SK-N-SH (cell line): ENCODE results near the gene PRG2. TPM values are rescaled to one million over a fixed set of nuclear protein-coding genes. Genes with fewer than 3 reads are reported as not detected.

ENCODE experiments used
- CTCF ChIA-PET: fragments of 300-600, 350-600 bp; formaldehyde crosslinking; extraction: SDS; loops from one replicate; lab custom pipeline; 2021; lab: Yijun Ruan, JAX
- POLR2A ChIA-PET: fragments of 350-600 bp; sonication (Branson Sonifier 250); formaldehyde crosslinking; extraction: SDS; loops from one replicate; lab custom pipeline; 2020; ENCODE audit warnings: antibody characterized with exemption, inconsistent platforms; lab: Yijun Ruan, JAX
- DNase-seq: peaks from one replicate; pipeline ENCODE4 v3.0.0; 2012
- H2AFZ ChIP-seq: fragments of 200-600 bp; sonication (generic); 2 replicates; pipeline ENCODE4 v1.8.1; 2016; ENCODE audit warnings: antibody characterized with exemption, mild to moderate bottlenecking, low read depth
- H3F3A ChIP-seq: fragments of 200-600 bp; sonication (generic); replicated peaks from 2 replicates; pipeline ENCODE3; 2016; ENCODE audit warnings: antibody characterized with exemption, mild to moderate bottlenecking; ENCODE audit not compliant: insufficient read depth
- H3K27ac ChIP-seq, 2 experiments: fragments of 200-500 bp in 1 of 2; fragments of 200-600 bp in 1 of 2; sonication (Bioruptor generic) in 1 of 2; sonication (generic), shearing (Covaris generic) in 1 of 2; 2 replicates each; pipeline versions ENCODE4 v1.5.1 to v1.6.1; 2014 to 2016; ENCODE audit warnings: low read depth in 2 of 2, inconsistent platforms in 1 of 2, low read length in 1 of 2, mild to moderate bottlenecking in 1 of 2, mixed read lengths in 1 of 2
- H3K27me3 ChIP-seq: fragments of 200-600 bp; sonication (generic), shearing (Covaris generic); 2 replicates; pipeline ENCODE4 v1.6.1; 2016; ENCODE audit warnings: mixed run types; ENCODE audit not compliant: insufficient read depth
- H3K36me3 ChIP-seq, 2 experiments: fragments of 200-500 bp in 1 of 2; fragments of 200-600 bp in 1 of 2; sonication (Bioruptor generic) in 1 of 2; sonication (generic) in 1 of 2; replicated peaks in 1 of 2; 2 replicates each; pipeline versions ENCODE3 to v1.5.1; 2014 to 2016; ENCODE audit warnings: low read length in 1 of 2, mild to moderate bottlenecking in 1 of 2; ENCODE audit not compliant: insufficient read depth in 2 of 2, control insufficient read depth in 1 of 2
- H3K4me1 ChIP-seq, 2 experiments: fragments of 200-500 bp in 1 of 2; fragments of 200-600 bp in 1 of 2; sonication (Bioruptor generic) in 1 of 2; sonication (generic), shearing (Covaris generic) in 1 of 2; 2 replicates each; pipeline versions ENCODE4 v1.5.1 to v1.6.1; 2014 to 2016; ENCODE audit warnings: low read depth in 1 of 2, low read length in 1 of 2, mixed run types in 1 of 2; ENCODE audit not compliant: insufficient read depth in 2 of 2, control insufficient read depth in 1 of 2
- H3K4me2 ChIP-seq: fragments of 200-600 bp; sonication (generic), shearing (Covaris generic); 2 replicates; pipeline ENCODE4 v1.6.1; 2017; ENCODE audit warnings: mixed run types
- H3K4me3 ChIP-seq, 2 experiments: fragments of 200-500 bp in 1 of 2; fragments of 200-600 bp in 1 of 2; sonication (Bioruptor generic) in 1 of 2; sonication (generic), shearing (Covaris generic) in 1 of 2; 2 replicates each; pipeline versions ENCODE4 v1.5.1 to v1.8.1; 2014 to 2016; ENCODE audit warnings: low read depth in 2 of 2, inconsistent platforms in 1 of 2, low read length in 1 of 2, mild to moderate bottlenecking in 1 of 2, mixed read lengths in 1 of 2, moderate library complexity in 1 of 2
- H3K79me2 ChIP-seq: fragments of 200-600 bp; sonication (generic); 2 replicates; pipeline ENCODE4 v1.8.1; 2017; ENCODE audit warnings: mild to moderate bottlenecking; ENCODE audit not compliant: insufficient read depth
- H3K9ac ChIP-seq: fragments of 200-600 bp; sonication (generic); 2 replicates; pipeline ENCODE4 v1.6.1; 2017; ENCODE audit warnings: mixed run types
- H3K9me2 ChIP-seq: fragments of 200-600 bp; sonication (generic); 2 replicates; pipeline ENCODE4 v1.6.1; 2017; ENCODE audit warnings: mixed run types
- H3K9me3 ChIP-seq: fragments of 200-600 bp; sonication (generic); 2 replicates; pipeline ENCODE4 v1.6.1; 2017; ENCODE audit warnings: mixed run types, mild to moderate bottlenecking, moderate library complexity
- H4K20me1 ChIP-seq: fragments of 200-600 bp; sonication (generic); 2 replicates; pipeline ENCODE4 v1.6.1; 2017; ENCODE audit warnings: mild to moderate bottlenecking, mixed run types; ENCODE audit not compliant: insufficient read depth
- FOXJ3 ChIP-seq: sonication (generic); formaldehyde crosslinking; IDR thresholded peaks from 2 replicates; pipeline ENCODE4 v1.5.1; 2020; ENCODE audit warnings: mild to moderate bottlenecking, missing genetic modification reagents
- RFX5 ChIP-seq: IDR thresholded peaks from 2 replicates; pipeline ENCODE4 v1.6.1; 2012; ENCODE audit warnings: mild to moderate bottlenecking, improper control_type of control experiment, low read length
- polyA plus RNA-seq, 3 experiments: library from polyadenylated mRNA; depleted of rRNA; stranded (reverse); fragments of >200 nt; gene quantifications; 2 replicates each; pipeline ENCODE4 v1.2.3, GENCODE V29; 2012
- TF ChIP-seq, protein P1 (sequence below): IDR thresholded peaks from 2 replicates; pipeline ENCODE4 v1.6.1; 2012; ENCODE audit warnings: mild to moderate bottlenecking, low read depth, low read length, moderate library complexity
- TF ChIP-seq, protein P2 (sequence below): IDR thresholded peaks from 2 replicates; pipeline ENCODE4 v1.4.0; 2012; ENCODE audit warnings: low read depth, borderline replicate concordance
- TF ChIP-seq, protein P3 (sequence below): fragments of 200-600 bp; sonication (generic); IDR thresholded peaks from 2 replicates; pipeline ENCODE4 v1.6.1; 2017; ENCODE audit warnings: antibody characterized with exemption, mild to moderate bottlenecking, moderate library complexity
- TF ChIP-seq, protein P4 (sequence below): IDR thresholded peaks from 2 replicates; pipeline ENCODE4 v1.4.0; 2012; ENCODE audit warnings: low read depth

Gene PRG2
- polyA plus RNA-seq, 1 of the 3 experiments (the other 2 are of a cell fraction), result not detected

DNA sequence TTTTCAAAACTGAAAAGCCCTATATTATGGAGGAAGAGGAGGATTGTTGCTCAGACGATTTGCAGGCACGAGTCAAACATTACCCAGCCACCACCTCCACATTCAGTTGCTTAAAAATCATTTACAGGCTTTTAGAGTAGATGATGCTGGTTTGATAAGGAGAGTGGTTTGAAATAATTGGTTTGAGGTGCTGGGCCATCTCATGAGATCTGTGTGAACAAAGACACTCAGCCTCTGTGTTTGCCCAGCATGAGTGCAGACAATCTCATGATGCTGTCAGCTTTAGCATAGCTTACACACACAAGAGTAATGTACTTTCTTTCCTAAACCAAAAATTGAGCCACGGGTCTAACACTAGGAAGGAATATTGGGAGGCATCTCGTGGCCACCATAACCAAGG lies 32.2 kb upstream of the PRG2 start (continued):
- TF ChIP-seq, protein P1, sequence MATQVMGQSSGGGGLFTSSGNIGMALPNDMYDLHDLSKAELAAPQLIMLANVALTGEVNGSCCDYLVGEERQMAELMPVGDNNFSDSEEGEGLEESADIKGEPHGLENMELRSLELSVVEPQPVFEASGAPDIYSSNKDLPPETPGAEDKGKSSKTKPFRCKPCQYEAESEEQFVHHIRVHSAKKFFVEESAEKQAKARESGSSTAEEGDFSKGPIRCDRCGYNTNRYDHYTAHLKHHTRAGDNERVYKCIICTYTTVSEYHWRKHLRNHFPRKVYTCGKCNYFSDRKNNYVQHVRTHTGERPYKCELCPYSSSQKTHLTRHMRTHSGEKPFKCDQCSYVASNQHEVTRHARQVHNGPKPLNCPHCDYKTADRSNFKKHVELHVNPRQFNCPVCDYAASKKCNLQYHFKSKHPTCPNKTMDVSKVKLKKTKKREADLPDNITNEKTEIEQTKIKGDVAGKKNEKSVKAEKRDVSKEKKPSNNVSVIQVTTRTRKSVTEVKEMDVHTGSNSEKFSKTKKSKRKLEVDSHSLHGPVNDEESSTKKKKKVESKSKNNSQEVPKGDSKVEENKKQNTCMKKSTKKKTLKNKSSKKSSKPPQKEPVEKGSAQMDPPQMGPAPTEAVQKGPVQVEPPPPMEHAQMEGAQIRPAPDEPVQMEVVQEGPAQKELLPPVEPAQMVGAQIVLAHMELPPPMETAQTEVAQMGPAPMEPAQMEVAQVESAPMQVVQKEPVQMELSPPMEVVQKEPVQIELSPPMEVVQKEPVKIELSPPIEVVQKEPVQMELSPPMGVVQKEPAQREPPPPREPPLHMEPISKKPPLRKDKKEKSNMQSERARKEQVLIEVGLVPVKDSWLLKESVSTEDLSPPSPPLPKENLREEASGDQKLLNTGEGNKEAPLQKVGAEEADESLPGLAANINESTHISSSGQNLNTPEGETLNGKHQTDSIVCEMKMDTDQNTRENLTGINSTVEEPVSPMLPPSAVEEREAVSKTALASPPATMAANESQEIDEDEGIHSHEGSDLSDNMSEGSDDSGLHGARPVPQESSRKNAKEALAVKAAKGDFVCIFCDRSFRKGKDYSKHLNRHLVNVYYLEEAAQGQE, result no peak
- no peak for TF ChIP-seq FOXJ3 (CRISPR knock-in tag)
- TF ChIP-seq, protein P2, sequence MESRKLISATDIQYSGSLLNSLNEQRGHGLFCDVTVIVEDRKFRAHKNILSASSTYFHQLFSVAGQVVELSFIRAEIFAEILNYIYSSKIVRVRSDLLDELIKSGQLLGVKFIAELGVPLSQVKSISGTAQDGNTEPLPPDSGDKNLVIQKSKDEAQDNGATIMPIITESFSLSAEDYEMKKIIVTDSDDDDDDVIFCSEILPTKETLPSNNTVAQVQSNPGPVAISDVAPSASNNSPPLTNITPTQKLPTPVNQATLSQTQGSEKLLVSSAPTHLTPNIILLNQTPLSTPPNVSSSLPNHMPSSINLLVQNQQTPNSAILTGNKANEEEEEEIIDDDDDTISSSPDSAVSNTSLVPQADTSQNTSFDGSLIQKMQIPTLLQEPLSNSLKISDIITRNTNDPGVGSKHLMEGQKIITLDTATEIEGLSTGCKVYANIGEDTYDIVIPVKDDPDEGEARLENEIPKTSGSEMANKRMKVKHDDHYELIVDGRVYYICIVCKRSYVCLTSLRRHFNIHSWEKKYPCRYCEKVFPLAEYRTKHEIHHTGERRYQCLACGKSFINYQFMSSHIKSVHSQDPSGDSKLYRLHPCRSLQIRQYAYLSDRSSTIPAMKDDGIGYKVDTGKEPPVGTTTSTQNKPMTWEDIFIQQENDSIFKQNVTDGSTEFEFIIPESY, result no peak
- TF ChIP-seq, protein P3, sequence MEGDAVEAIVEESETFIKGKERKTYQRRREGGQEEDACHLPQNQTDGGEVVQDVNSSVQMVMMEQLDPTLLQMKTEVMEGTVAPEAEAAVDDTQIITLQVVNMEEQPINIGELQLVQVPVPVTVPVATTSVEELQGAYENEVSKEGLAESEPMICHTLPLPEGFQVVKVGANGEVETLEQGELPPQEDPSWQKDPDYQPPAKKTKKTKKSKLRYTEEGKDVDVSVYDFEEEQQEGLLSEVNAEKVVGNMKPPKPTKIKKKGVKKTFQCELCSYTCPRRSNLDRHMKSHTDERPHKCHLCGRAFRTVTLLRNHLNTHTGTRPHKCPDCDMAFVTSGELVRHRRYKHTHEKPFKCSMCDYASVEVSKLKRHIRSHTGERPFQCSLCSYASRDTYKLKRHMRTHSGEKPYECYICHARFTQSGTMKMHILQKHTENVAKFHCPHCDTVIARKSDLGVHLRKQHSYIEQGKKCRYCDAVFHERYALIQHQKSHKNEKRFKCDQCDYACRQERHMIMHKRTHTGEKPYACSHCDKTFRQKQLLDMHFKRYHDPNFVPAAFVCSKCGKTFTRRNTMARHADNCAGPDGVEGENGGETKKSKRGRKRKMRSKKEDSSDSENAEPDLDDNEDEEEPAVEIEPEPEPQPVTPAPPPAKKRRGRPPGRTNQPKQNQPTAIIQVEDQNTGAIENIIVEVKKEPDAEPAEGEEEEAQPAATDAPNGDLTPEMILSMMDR, result no peak

DNA sequence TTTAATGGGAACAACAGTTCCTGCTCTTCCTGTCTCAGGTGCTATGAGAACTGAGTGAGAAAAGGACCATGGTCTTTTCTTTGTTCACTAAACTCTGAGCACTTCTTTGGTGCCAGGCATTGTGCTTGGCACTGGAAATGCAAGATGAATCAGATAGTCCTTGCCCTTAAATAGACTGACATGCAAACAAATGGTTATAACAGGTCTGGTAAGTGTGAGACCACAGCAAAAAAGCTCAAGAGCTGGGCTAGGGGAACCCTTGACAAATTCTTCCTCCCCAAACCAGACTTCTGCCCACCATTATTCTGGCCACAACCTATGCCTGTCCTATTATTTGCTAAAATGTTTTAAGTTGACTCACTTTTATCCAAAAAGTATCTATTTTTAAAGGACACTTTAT lies 31.4 kb upstream of the PRG2 start:
- no peaks in the 10 kb centered on the region for H3K79me2 ChIP-seq
- no peaks in the 10 kb centered on the region for H3K9me2 ChIP-seq
- POLR2A ChIA-PET, result no interaction called here
- H3K4me3 ChIP-seq, result no peak overlapping the region
- TF ChIP-seq, protein P4, sequence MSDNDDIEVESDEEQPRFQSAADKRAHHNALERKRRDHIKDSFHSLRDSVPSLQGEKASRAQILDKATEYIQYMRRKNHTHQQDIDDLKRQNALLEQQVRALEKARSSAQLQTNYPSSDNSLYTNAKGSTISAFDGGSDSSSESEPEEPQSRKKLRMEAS, result no peak
- no peak for TF ChIP-seq RFX5
- TF ChIP-seq, all 33 proteins: peak for 0
- CTCF ChIA-PET, result interaction anchor here (6.3 kb wide), 1 partner anchor 36 kb away, joined by 26 read pairs; no protein-coding TSS in a partner anchor
- Histone ChIP-seq H4K20me1 (no peaks in the 10 kb centered on the region), H3K9me3 (no peaks in the 10 kb centered on the region), H3K36me3 (no peaks in the 10 kb centered on the region), H2AFZ (no peak overlapping the region), H3K9ac (no peak overlapping the region), H3K27ac (no peak overlapping the region), H3K4me2 (no peak overlapping the region), H3K27me3 (no peaks in the 10 kb centered on the region), H3F3A (no peaks in the 10 kb centered on the region), H3K4me1 (peaks cover 15 to 23% of the 10 kb centered on the region in 2 experiments; a peak in 2 of 4 replicates)
- no peak for DNase-seq
